Endothelial cell of umbilical vein (primary cell): Measurements from ENCODE around the gene CARD16. TPM values are rescaled to one million over a fixed set of nuclear protein-coding genes. Genes with fewer than 3 reads are reported as not detected.

Source experiments
- BruUV-seq: library from RNA; stranded (reverse); fragments of 400-500 nt; replicated peaks from 2 replicates; lab custom pipeline; 2021; lab: Mats Ljungman, UMichigan
- CTCF ChIA-PET: fragments of 300-600, 350-600 bp; sonication (Branson Sonifier 250); formaldehyde crosslinking; loops from one replicate; lab custom pipeline; 2021; ENCODE audit warnings: antibody characterized with exemption, inconsistent platforms; lab: Charles Lee
- POLR2A ChIA-PET: fragments of 300-600, 350-600 bp; sonication (Branson Sonifier 250); formaldehyde crosslinking; loops from one replicate; lab custom pipeline; 2021; ENCODE audit warnings: antibody characterized with exemption, inconsistent platforms; lab: Charles Lee
- DNase-seq: peaks from one replicate; pipeline ENCODE4 v3.0.0-alpha.2; 2011; ENCODE audit warnings: low read depth, low spot score
- FAIRE-seq: peaks from 2 replicates; lab custom pipeline; 2011; peaks lifted over from hg19 to GRCh38; lab: Jason Lieb, UNC
- H2AFZ ChIP-seq: 2 replicates; pipeline ENCODE4 v1.6.0; 2012; ENCODE audit warnings: low read depth, low read length, control low read depth, inconsistent platforms
- H3K27ac ChIP-seq: 2 replicates; pipeline ENCODE4 v1.5.1; 2011; ENCODE audit warnings: low read depth, mild to moderate bottlenecking, control low read depth, low read length, moderate library complexity; ENCODE audit not compliant: insufficient read depth
- H3K27me3 ChIP-seq, 2 experiments: 2 replicates each; pipeline versions ENCODE4 v1.6.0 to v1.6.1; 2011; ENCODE audit warnings: low read length in 2 of 2, mixed read lengths in 1 of 2; ENCODE audit not compliant: control insufficient read depth in 2 of 2, insufficient read depth in 2 of 2
- H3K36me3 ChIP-seq, 2 experiments: 2 replicates in 1 of 2; 3 replicates in 1 of 2; pipeline ENCODE4 v1.5.1; 2011; ENCODE audit warnings: low read length in 2 of 2, mild to moderate bottlenecking in 1 of 2, moderate library complexity in 1 of 2; ENCODE audit not compliant: control insufficient read depth in 2 of 2, insufficient read depth in 2 of 2; ENCODE audit errors: extremely low read depth in 1 of 2
- H3K4me1 ChIP-seq: 3 replicates; pipeline ENCODE4 v1.5.1; 2011; ENCODE audit warnings: mild to moderate bottlenecking, low read length; ENCODE audit not compliant: control insufficient read depth, insufficient read depth; ENCODE audit errors: extremely low read depth
- H3K4me2 ChIP-seq: 2 replicates; pipeline ENCODE4 v1.6.1; 2011; ENCODE audit warnings: low read length, control low read depth, mixed read lengths; ENCODE audit not compliant: insufficient read depth
- H3K4me3 ChIP-seq, 3 experiments: fragments of 200-600 bp in 1 of 3; sonication (generic), shearing (Covaris generic) in 1 of 3; replicated peaks in 1 of 3; 2 replicates each; pipeline ENCODE4 v1.5.1; 2011 to 2016; ENCODE audit warnings: control low read depth in 3 of 3, low read length in 3 of 3, mild to moderate bottlenecking in 2 of 3, inconsistent platforms in 1 of 3, low read depth in 1 of 3, moderate library complexity in 1 of 3; ENCODE audit not compliant: insufficient read depth in 1 of 3
- H3K79me2 ChIP-seq: 2 replicates; pipeline ENCODE4 v1.6.0; 2012; ENCODE audit warnings: low read length, inconsistent platforms; ENCODE audit not compliant: control insufficient read depth, insufficient read depth
- H3K9ac ChIP-seq: replicated peaks from 2 replicates; pipeline ENCODE3; 2011; ENCODE audit warnings: low read length, control low read depth; ENCODE audit not compliant: insufficient read depth; ENCODE audit errors: extremely low read depth
- H3K9me1 ChIP-seq: replicated peaks from 3 replicates; pipeline ENCODE4 v1.6.0; 2011; ENCODE audit warnings: mild to moderate bottlenecking, low read length; ENCODE audit not compliant: control insufficient read depth, insufficient read depth; ENCODE audit errors: extremely low read depth
- H3K9me3 ChIP-seq: replicated peaks from 2 replicates; pipeline ENCODE4 v1.5.1; 2012; ENCODE audit warnings: low read length, inconsistent platforms; ENCODE audit not compliant: control insufficient read depth, insufficient read depth
- H4K20me1 ChIP-seq: replicated peaks from 2 replicates; pipeline ENCODE3; 2011; ENCODE audit warnings: mild to moderate bottlenecking, low read length; ENCODE audit not compliant: control insufficient read depth, insufficient read depth; ENCODE audit errors: extremely low read depth
- CTCF ChIP-seq, 2 donors: IDR thresholded peaks; 1 replicate in 1 of 2; 2 replicates in 1 of 2; pipeline ENCODE4 v1.5.1; 2011; ENCODE audit warnings: low read length in 2 of 2, mild to moderate bottlenecking in 2 of 2, moderate library complexity in 2 of 2, control low read depth in 1 of 2, inconsistent platforms in 1 of 2, low read depth in 1 of 2; ENCODE audit not compliant: insufficient read depth in 1 of 2; ENCODE audit errors: extremely low read depth in 1 of 2
- EZH2 ChIP-seq: IDR thresholded peaks from 2 replicates; pipeline ENCODE4 v1.6.1; 2012; ENCODE audit warnings: borderline replicate concordance, low read depth, mild to moderate bottlenecking, moderate library complexity, low read length, inconsistent platforms; ENCODE audit not compliant: severe bottlenecking
- FOS ChIP-seq: IDR thresholded peaks from 2 replicates; pipeline ENCODE4 v1.6.1; 2011; ENCODE audit warnings: mild to moderate bottlenecking, low read length, moderate library complexity, borderline replicate concordance; ENCODE audit not compliant: insufficient read depth
- GATA2 ChIP-seq: IDR thresholded peaks from 2 replicates; pipeline ENCODE4 v1.7.0; 2011; ENCODE audit warnings: low read depth, mild to moderate bottlenecking, moderate library complexity, mixed read lengths, low read length; ENCODE audit not compliant: insufficient read length, insufficient read depth
- JUN ChIP-seq: IDR thresholded peaks from 2 replicates; pipeline ENCODE4 v1.6.1; 2011; ENCODE audit warnings: borderline replicate concordance, low read depth; ENCODE audit not compliant: insufficient read length, insufficient read depth
- MYC ChIP-seq: IDR thresholded peaks from one replicate; pipeline ENCODE4 v1.6.1; 2011; ENCODE audit warnings: mild to moderate bottlenecking, low read depth, low read length
- POLR2A ChIP-seq: IDR thresholded peaks from 2 replicates; pipeline ENCODE4 v1.6.1; 2012; ENCODE audit warnings: low read depth, mild to moderate bottlenecking, control low read depth, low read length
- POLR2AphosphoS5 ChIP-seq: IDR thresholded peaks from 2 replicates; pipeline ENCODE4 v1.6.1; 2012; ENCODE audit warnings: low read depth, mild to moderate bottlenecking, control low read depth, low read length, moderate library complexity; ENCODE audit not compliant: insufficient read depth
- dilution Hi-C: fragments of 300-500 bp; cut with MboI; formaldehyde crosslinking; loops from one replicate; pipeline ENCODE4 v1.15.0; 2019; ENCODE audit warnings: low sequenced_read_pairs; ENCODE audit not compliant: extremely low pct_ligation_motif_present
- intact Hi-C: fragments of 100-400 bp; cut with micrococcal nuclease; formaldehyde crosslinking; loops from one replicate; pipeline ENCODE4 v1.10.0; 2022
- polyA plus RNA-seq, 4 experiments: library from polyadenylated mRNA; depleted of rRNA in 3 of 4; stranded (reverse) in 3 of 4; unstranded in 1 of 4; fragments of >200 nt; gene quantifications; 2 replicates each; pipeline versions ENCODE4 v1.2.1 to v1.2.3, GENCODE V29; 2011 to 2012; ENCODE audit warnings: missing spikeins in 1 of 4
- total RNA-seq: library from RNA; stranded (reverse); gene quantifications from 2 replicates; pipeline ENCODE4 v1.2.3, GENCODE V29; 2021
- TF ChIP-seq, protein P1 (sequence below): IDR thresholded peaks from 2 replicates; pipeline ENCODE4 v1.6.1; 2011; ENCODE audit not compliant: insufficient read depth, insufficient read length

Gene CARD16
- total and polyA plus RNA-seq, 2 donors (not counting 3 experiments of a cell fraction or from before 2014, with no cell fraction given) = 26.8 to 76.6 TPM

- Histone ChIP-seq H3K9me1 (no peaks in the 10 kb centered on the region), H3K4me1 (peaks cover 11% of the 10 kb centered on the region), H3K79me2 (no peaks in the 10 kb centered on the region), H3K4me3 (no peak overlapping the region), H3K4me2 (no peak overlapping the region), H4K20me1 (no peaks in the 10 kb centered on the region), H3K9me3 (no peaks in the 10 kb centered on the region), H2AFZ (no peak overlapping the region), H3K36me3 (no peaks in the 10 kb centered on the region), H3K27me3 (no peaks in the 10 kb centered on the region), H3K9ac (no peak overlapping the region), H3K27ac (no peak overlapping the region)
- FAIRE-seq (no peak), DNase-seq (no peak)
- TF ChIP-seq POLR2A (no peak), GATA2 (no peak), JUN (no peak), POLR2AphosphoS5 (no peak), CTCF (IDR thresholded peaks at IDR 0.05; ENCODE audit: extremely low read depth in 1 of 2, insufficient read depth in 1 of 2, low read depth in 1 of 2, low read length in 2 of 2) (no peak), FOS (no peak), MYC (no peak), EZH2 (no peak)
- TF ChIP-seq, protein P1, sequence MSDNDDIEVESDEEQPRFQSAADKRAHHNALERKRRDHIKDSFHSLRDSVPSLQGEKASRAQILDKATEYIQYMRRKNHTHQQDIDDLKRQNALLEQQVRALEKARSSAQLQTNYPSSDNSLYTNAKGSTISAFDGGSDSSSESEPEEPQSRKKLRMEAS = no peak
- POLR2A ChIA-PET = no interaction called here
- dilution Hi-C loops = no loop called here
- CTCF ChIA-PET = no interaction called here
- intact Hi-C loops = no loop called here
- no TSS peak for BruUV-seq
Observed at GRCh38 chr11:105071089-105071732, 26.1 kb upstream of the CARD16 start.
